Pancreas (tissue), 10 donors: ENCODE results near the gene TCF7L2. TPM values are rescaled to one million over a fixed set of nuclear protein-coding genes. Genes with fewer than 3 reads are reported as not detected.
A peak's percentile ranks its signal among the peaks of the same experiment; 100 is the strongest.

ENCODE experiments used
- ATAC-seq, 4 donors: fragments of 200-7000 bp; cut with Tn5 transposase; one replicate each; pipeline versions ENCODE4 v1.8.0 to v1.9.1; 2020; ENCODE audit warnings: mild to moderate bottlenecking in 4 of 4, moderate library complexity in 4 of 4
- DNase-seq, 6 donors: peaks; one replicate each; pipeline ENCODE4 v3.0.0-alpha.2; 2020
- FAIRE-seq: peaks from 2 replicates; lab custom pipeline; 2012; peaks lifted over from hg19 to GRCh38; lab: Jason Lieb, UNC
- H3K27ac ChIP-seq, 4 donors: fragments of 200-600 bp; sonication (generic); 1 replicate in 3 of 4; 2 replicates in 1 of 4; pipeline versions ENCODE4 v1.5.0 to v1.8.0; 2020
- H3K27me3 ChIP-seq, 4 donors: fragments of 200-600 bp; one replicate each; pipeline ENCODE4 v1.8.0; 2021
- H3K36me3 ChIP-seq, 3 donors: fragments of 200-600 bp; sonication (generic) in 1 of 3; one replicate each; pipeline versions ENCODE4 v1.5.0 to v1.8.0; 2020 to 2021
- H3K4me1 ChIP-seq, 3 donors: fragments of 200-600 bp; one replicate each; pipeline ENCODE4 v1.8.0; 2021
- H3K4me3 ChIP-seq, 4 donors: fragments of 200-600 bp; sonication (generic) in 2 of 4; one replicate each; pipeline versions ENCODE4 v1.5.0 to v1.8.0; 2020 to 2021
- H3K9me3 ChIP-seq, 4 donors: fragments of 200-600 bp; one replicate each; pipeline ENCODE4 v1.8.0; 2021
- CTCF ChIP-seq, 4 donors: fragments of 200-600 bp; sonication (generic) in 3 of 4; IDR thresholded peaks; one replicate each; pipeline versions ENCODE4 v1.5.0 to v1.8.0; 2021; ENCODE audit warnings: antibody characterized with exemption in 4 of 4
- WGBS, 2 donors: extraction: QIAGEN DNeasy Blood & Tissue Kit; methylation state at CpG; one replicate each; pipeline ENCODE4 v1.1.7; 2013; 5-methylcytosine and 5-hydroxymethylcytosine counted together
- intact Hi-C, 3 donors: fragments of 100-400 bp; cut with DNase I; formaldehyde crosslinking; loops; one replicate each; pipeline versions ENCODE4 v1.11.1 to v1.14.2; 2022
- polyA plus RNA-seq, 2 donors: library from polyadenylated mRNA; stranded (reverse); fragments of 200-250 nt; gene quantifications; one replicate each; pipeline ENCODE4 v1.2.3, GENCODE V29; 2013
- total RNA-seq, 6 donors: library from RNA; stranded (reverse); fragmentation: NEBNext Ultra II Directional in 4 of 6; extraction: Animal tissue kit (Norgen Biotek cat#: 25700) in 4 of 6; gene quantifications; one replicate each; pipeline versions ENCODE4 v1.2.1 to v1.2.4, GENCODE V29; 2021 to 2023
- donor health status: healthy with polysubstance abuse.
- donor health status: DM: no; HTN: no; CAD: no; lungs with moderate emphysema.
- donor health status: DM: no; HTN: no; CAD: no.
- donor health status: control.
- donor health status: control.
- donor health status: Bipolar disorder and iron deficiency.
- donor health status: DM: yes; HTN: yes; CAD: no.
- donor health status: DM: no; HTN: no; CAD: no.
- donor health status: DM: no; HTN: no; CAD: no.
- donor health status: DM: yes; HTN: yes; CAD: no.

TCF7L2 gene
- total and polyA plus RNA-seq, 8 donors = 7.9 to 22.3 (median 11.6) TPM

- FAIRE-seq = no peak
- Histone ChIP-seq H3K9me3 (no peaks in the 10 kb centered on the region), H3K27me3 (no peaks in the 10 kb centered on the region), H3K4me3 (no peak overlapping the region), H3K27ac (no peak overlapping the region), H3K4me1 (no peaks in the 10 kb centered on the region), H3K36me3 (no peaks in the 10 kb centered on the region)
- no peak for DNase-seq
- ATAC-seq = peak in 2 of 4 donors; percentile 11 to 49
- no peak for TF ChIP-seq CTCF (IDR thresholded peaks at IDR 0.05)
- 85 to 90% methylated on average over 7 of the region's 7 CpGs for WGBS, 2 donors
- intact Hi-C loops = no loop called here
Observed at GRCh38 chr10:112985690-112986543, 35.9 kb downstream of the TCF7L2 start.

- intact Hi-C loops = no loop called here
- TF ChIP-seq CTCF (IDR thresholded peaks at IDR 0.05) = no peak
- Histone ChIP-seq H3K27ac (no peak overlapping the region), H3K4me1 (no peaks in the 10 kb centered on the region), H3K4me3 (no peak overlapping the region), H3K9me3 (no peaks in the 10 kb centered on the region), H3K36me3 (no peaks in the 10 kb centered on the region), H3K27me3 (no peaks in the 10 kb centered on the region)
- DNase-seq (no peak), FAIRE-seq (no peak), ATAC-seq (no peak)
- WGBS, 2 donors = 55 to 59% methylated on average over 8 of the region's 8 CpGs
Observed at GRCh38 chr10:112986544-112987190, 36.6 kb downstream of the TCF7L2 start.

GRCh38 chr10:112988839-112989406 is 38.9 kb downstream of the TCF7L2 start:
- Histone ChIP-seq H3K27ac (no peak overlapping the region), H3K9me3 (no peaks in the 10 kb centered on the region), H3K4me1 (no peaks in the 10 kb centered on the region), H3K4me3 (no peak overlapping the region), H3K36me3 (no peaks in the 10 kb centered on the region), H3K27me3 (no peaks in the 10 kb centered on the region)
- intact Hi-C loops = no loop called here
- WGBS, 2 donors = 74 to 77% methylated on average over 7 of the region's 7 CpGs
- ATAC-seq (peak in 3 of 4 donors; percentile 34 to 68 (median 51)), DNase-seq (no peak), FAIRE-seq (no peak)
- no peak for TF ChIP-seq CTCF (IDR thresholded peaks at IDR 0.05)

- ATAC-seq (no peak), FAIRE-seq (no peak), DNase-seq (no peak)
- no peaks in the 10 kb centered on the region for H3K36me3 ChIP-seq
- intact Hi-C loops = no loop called here
- H3K27me3 ChIP-seq = no peaks in the 10 kb centered on the region
- no peak overlapping the region for H3K27ac ChIP-seq
- H3K4me1 ChIP-seq = no peaks in the 10 kb centered on the region
- 65 to 73% methylated on average over 5 of the region's 5 CpGs for WGBS, 2 donors
- H3K4me3 ChIP-seq = no peak overlapping the region
- H3K9me3 ChIP-seq = no peaks in the 10 kb centered on the region
- TF ChIP-seq CTCF (IDR thresholded peaks at IDR 0.05) = no peak
Observed at GRCh38 chr10:112989826-112990225, 39.8 kb downstream of the TCF7L2 start.
